Stimulated activated CD4-positive, alpha-beta T cell treated with anti-CD3 and anti-CD28 coated beads, Interleukin-4, amount 100 ng/mL, for 1 hour (primary cell): ENCODE results near the gene CYP3A5.
"Not testable (repeated sequence)": the region's sequence is repeated elsewhere in the genome, so short reads cannot be mapped to it uniquely, and the experiment has no call there.

Experiments
- DNase-seq: peaks from one replicate; pipeline ENCODE4 v3.0.0-alpha.2; 2020

The CYP3A5 gene

GRCh38 chr7:99637414-99637813, 42.4 kb downstream of the CYP3A5 start:
- not testable (repeated sequence) for DNase-seq

DNA sequence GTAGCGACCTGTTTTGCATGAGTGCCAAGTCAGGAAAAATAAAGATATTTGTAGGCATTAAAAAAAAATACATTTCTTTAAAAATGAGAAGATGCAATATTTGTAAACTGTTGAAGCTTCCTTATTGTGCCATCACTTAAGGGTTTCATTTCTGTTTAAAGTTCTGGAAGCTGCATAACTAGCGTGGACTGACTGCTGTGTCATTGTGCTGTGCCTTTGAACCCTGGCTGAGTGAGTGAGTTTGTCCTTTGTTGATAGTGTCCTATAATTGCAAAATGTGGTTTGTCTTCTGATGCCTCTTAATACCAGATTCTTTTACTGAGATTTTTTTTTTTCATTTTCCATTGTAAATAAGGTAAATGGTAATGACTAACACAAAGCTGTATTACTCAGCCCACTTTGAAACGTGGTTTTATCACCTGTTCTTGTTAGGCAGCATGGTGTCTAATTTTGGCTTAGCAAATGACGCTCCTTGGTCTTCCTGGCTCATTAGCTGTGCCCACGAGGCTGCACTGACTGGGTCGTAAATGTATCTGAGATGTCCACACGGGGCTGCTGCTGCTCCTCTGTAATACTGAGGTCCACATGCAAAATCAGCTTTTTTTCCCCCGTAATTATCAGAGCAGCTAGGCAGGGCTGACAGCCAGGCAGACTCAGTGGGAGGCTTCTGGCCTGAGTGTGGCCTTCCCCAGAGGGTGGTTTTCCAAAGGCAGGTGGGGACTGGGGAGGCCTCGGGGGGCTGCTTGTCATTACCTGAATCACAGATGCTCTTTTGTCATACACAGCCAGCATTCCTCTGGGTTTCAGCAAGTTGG, 48.3 kb downstream of the CYP3A5 start:
- no peak for DNase-seq

DNA sequence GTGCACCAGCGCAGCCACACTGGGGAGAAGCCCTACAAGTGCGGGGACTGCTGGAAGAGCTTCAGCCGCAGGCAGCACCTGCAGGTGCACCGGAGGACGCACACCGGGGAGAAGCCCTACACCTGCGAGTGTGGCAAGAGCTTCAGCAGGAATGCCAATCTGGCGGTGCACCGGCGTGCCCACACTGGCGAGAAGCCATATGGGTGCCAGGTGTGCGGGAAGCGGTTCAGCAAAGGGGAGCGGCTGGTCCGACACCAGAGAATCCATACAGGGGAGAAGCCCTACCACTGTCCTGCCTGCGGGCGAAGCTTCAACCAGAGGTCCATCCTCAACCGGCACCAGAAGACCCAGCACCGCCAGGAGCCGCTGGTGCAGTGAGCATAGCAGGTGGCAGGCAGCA, 50.2 kb downstream of the CYP3A5 start:
- no peak for DNase-seq

DNA sequence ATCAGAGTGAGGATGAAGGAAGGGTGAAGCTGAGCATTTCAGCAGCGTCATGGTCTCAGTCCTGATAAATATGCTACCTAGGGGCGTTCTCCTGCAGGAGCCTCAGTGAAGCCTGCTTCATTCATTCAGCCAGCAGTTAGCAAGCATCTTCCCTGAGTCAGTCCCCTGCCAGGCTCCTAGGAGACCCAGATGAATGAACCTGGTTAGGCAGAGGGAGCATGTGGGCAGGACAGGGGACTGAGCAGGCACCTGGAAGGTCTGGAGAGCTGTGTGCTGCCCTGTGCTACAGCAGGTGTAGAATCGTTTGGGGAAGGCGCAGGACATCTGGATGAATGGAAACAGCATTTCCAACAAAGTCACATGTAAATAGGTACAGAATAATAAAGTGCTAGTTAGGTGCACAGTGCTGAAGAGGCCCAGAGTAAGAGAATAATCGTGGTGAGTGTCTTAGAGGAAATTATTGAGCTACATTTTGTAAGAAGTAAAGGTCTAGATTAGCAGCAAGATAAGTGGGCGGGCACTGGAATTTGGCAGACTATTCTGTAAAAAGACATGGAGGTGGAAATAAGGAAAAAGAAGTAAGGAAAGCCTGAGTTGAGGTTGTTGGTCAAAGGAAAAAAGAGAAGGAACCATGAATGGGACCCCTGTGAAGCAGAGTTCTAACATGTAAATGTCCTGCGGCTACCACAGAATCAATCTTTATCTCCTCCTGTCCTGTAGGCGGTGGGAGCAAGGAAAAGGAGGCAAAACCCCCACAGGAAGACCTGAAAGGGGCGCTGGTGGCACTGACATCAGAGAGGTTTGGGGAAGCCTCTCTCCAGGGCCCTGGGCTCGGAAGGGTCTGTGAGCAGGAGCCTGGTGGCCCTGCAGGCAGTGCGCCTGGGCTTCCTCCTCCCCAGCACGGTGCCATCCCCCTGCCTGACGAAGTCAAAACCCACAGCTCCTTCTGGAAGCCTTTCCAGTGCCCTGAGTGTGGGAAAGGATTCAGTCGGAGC, 51.0 kb downstream of the CYP3A5 start:
- DNase-seq, result no peak

DNA sequence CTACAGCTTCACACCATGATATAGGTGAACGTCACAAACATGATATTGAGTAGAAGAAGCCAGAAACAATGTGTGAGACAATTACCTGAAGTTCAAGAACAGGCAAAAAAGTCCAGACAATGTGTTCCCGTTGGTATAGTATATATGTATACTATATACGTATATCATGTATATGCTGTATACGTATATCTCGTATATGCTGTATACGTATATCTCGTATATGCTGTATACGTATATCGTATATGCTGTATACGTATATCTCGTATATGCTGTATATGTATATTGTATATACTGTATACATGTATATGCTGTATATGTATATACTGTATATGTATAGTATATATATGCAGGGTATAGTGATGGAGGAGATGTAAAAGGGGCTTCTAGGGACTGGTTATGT, 52.3 kb downstream of the CYP3A5 start:
- DNase-seq, result no peak

DNA sequence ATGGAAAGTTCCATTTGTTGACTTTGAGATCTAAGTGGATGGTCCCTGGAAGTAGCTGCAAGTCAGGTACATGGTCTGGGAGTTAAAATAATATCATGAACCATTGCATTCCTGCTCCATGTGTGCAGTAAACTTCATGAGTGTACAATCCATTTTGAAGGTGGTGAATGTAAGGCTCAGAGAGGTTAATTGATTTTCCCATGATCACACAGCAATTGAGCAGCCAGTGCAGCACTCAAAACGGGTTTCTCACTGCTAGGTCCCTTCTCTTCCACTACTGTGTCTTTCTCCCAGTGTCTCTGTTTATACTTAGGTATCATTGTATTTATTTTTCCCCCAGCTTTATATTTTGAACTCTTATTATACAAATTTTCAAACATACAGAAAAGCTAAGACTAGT, 53.1 kb downstream of the CYP3A5 start:
- DNase-seq, result no peak

DNA sequence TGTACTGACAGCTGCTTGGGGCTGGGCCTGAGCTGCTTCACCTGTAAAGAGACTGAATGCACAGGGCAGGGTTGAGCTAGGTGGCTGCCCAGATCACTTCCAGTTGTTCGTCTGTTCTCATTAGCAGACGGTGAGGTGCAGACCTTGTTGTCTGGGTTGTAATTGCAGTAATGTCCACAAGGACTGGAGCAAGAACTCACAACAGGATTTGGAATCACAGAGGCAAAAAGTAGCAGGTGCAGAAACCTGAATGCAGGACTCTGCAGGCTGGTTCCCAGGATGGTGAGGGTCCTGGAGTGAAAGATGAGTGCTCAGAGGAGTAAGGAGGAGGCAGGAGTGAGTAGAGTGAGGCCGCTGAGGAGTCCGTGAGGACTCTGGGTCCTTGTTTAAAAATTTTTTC, 53.8 kb downstream of the CYP3A5 start:
- DNase-seq, result no peak

GRCh38 chr7:99625321-99625720, 54.5 kb downstream of the CYP3A5 start:
- no peak for DNase-seq

DNA sequence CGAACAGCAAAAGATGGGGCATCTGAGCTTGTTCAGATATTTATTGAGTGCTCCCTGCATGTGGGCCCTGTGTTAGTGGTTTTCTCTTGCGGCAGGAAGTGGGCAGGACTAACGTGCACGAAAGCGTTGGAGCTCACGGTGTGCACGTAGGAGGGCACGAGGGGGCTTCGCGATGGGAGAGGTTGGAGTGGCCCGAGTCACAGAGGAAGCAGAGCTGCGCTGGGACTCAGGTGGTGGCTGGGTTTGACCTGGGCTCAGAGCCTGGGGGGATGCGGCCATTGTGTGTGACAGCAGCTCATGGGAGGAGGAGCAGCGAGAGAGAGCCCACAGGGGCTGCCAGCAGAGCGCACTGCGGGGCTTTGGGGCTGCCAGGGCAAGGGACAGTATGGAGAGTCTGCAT, 55.3 kb downstream of the CYP3A5 start:
- DNase-seq, result peak; percentile 54

DNA sequence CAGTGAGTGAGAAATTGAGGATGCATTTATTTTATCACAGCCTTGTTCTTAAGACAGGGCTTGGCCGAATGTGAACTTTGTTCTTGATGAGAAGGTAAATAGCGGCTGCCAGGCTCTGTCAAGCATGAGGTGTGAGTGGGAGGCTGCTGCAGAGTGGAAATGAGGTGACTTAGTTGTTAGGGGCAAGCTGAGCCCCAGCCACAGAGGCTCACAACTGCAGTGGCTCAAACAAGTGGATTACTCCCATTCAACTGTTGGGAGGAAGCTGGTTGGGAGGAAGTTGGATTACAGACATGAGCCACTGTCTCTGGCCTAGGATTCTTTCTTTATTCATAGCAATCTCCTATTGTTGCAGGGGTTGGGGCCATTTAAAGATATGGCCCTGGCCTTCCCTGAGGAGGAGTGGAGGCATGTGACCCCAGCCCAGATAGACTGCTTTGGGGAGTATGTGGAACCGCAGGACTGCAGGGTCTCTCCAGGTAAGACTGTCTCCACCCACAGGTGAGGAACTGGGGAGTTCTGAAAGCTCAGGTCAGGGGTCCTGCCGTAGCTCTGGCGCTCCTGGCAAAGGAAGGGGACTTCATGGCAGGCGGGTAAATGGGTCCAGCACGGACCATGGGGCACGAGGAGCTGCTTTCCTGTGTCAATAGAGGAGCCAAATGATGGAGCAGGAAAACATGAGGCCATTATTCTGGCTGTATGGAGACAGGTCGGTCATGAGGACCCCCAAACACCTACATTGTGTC, 55.9 kb downstream of the CYP3A5 start:
- DNase-seq, result peak; percentile 24

- no peak for DNase-seq
Measured at GRCh38 chr7:99623091-99623693, 56.6 kb downstream of the CYP3A5 start.

- DNase-seq, result no peak
Measured at GRCh38 chr7:99622596-99622995, 57.2 kb downstream of the CYP3A5 start.

GRCh38 chr7:99621271-99621670, 58.5 kb downstream of the CYP3A5 start:
- DNase-seq, result no peak

GRCh38 chr7:99619571-99620130, 60.1 kb downstream of the CYP3A5 start:
- no peak for DNase-seq

DNA sequence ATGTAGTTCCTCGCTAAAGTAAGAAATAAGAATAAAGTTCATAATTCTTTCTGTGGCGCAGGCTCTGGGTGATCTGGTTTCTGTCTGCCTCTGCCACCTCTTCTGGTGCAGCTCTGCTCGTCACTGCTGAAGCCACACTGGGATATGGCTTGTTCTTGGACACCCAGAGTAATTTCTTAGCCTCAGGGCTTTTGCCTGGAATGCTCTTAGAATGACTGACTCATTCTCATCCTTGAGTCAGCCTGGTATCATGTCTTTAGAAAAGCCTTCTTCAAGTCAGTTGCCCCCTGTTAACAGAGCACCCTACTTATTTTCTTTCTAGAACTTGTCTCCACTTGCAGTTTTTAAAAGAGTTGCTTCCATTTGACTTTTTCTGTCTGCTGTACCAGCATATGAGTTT, 61.1 kb downstream of the CYP3A5 start:
- no peak for DNase-seq

- no peak for DNase-seq
Measured at GRCh38 chr7:99617192-99617781, 62.5 kb downstream of the CYP3A5 start.

DNA sequence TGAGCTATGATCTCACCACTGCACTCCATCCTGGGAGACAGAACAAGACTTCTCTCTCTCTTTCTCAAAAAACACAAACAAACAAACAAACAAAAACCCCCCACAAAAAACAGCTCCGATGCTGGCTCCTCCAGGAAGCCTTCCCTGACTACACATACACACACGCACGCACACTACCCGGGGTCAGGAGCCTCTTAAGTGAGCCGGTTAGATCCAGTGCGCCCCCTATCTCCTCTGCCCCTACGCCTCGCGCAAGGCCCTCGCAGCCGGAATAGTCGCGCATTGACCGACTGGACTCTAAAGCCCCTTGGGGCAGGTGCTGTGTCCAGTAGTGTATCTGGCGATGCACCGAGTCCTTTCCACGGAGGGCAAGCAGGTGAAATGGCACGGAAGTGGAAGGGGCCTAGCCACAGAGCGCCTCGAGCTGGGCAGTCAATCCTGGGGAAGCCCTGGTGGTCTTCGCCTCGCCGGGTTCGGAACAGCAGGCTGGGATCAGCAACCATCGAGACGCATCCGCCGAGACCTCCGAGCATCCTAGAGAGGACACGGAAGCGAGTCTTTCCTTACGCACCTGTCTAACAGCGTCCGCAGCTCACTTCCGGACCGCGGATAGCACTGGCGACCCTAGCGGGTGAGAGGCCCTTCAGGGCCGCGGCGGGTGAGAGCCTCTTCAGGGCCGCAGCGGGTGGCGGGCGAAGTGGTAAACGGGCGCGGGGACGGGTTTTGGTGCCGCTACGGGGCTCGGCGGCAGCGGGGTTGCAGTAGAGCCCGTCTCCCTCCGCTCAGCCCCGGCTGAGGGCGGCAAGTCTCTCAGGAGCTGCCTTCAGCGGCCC, 63.2 kb downstream of the CYP3A5 start, which contains the start of gene ZSCAN25:
TSS of gene ZSCAN25 (plus strand) at position 588 of the 833 bp plus-strand sequence. CDS start 2,661 bp downstream, outside the sequence.
- DNase-seq, result peak; percentile 84

GRCh38 chr7:99615989-99616358, 63.8 kb downstream of the CYP3A5 start:
- DNase-seq, result no peak

- DNase-seq, result no peak
Measured at GRCh38 chr7:99614495-99614894, 65.3 kb downstream of the CYP3A5 start.

GRCh38 chr7:99607548-99607947, 72.2 kb downstream of the CYP3A5 start:
- no peak for DNase-seq

DNA sequence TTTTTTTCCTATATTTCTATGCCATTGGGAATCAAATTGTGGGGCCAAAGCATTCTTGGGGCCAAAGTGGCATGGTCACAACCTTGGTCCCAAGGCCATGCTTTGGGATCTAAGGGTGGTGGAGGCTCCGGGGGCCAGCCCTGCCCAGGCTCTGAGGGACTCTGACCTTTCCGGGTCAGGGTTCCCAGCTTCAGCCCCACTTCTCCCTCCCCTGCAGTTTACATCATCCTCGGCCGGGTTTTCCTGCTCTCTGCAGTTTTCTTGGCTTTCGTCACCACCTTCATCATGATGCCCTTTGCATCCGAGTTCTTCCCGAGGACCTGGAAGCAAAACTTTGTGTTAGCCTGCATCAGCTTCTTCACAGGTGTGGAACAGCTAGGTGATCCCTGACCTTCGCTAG, 73.3 kb downstream of the CYP3A5 start:
- DNase-seq, result no peak
